CD14-positive monocyte (primary cell): ENCODE measurements around the gene GNRH2. TPM values are rescaled to one million over a fixed set of nuclear protein-coding genes. Genes with fewer than 3 reads are reported as not detected.
A peak's percentile ranks its signal among the peaks of the same experiment; 100 is the strongest.

Source experiments
- DNase-seq, 3 donors: peaks; one replicate each; pipeline ENCODE4 v3.0.0-alpha.2; 2011 to 2022
- H2AFZ ChIP-seq: 2 replicates; pipeline ENCODE4 v1.6.0; 2012; ENCODE audit warnings: mild to moderate bottlenecking, low read depth, low read length, inconsistent platforms; ENCODE audit not compliant: insufficient read depth, poor library complexity, severe bottlenecking
- H3K27ac ChIP-seq, 2 donors: 1 replicate in 1 of 2; 2 replicates in 1 of 2; pipeline ENCODE4 v1.5.1; 2012 to 2013; ENCODE audit warnings: low read length in 2 of 2, control low read depth in 1 of 2, inconsistent platforms in 1 of 2, low read depth in 1 of 2, mild to moderate bottlenecking in 1 of 2
- H3K27me3 ChIP-seq, 2 donors: one replicate each; pipeline versions ENCODE4 v1.6.0 to v1.6.1; 2011 to 2013; ENCODE audit warnings: low read length in 2 of 2; ENCODE audit not compliant: control insufficient read depth in 2 of 2, insufficient read depth in 2 of 2
- H3K36me3 ChIP-seq, 2 donors: replicated peaks in 1 of 2; 1 replicate in 1 of 2; 2 replicates in 1 of 2; pipeline versions ENCODE4 v1.5.1 to v1.6.1; 2012 to 2013; ENCODE audit warnings: low read length in 2 of 2, control low read depth in 1 of 2, inconsistent platforms in 1 of 2, mild to moderate bottlenecking in 1 of 2; ENCODE audit not compliant: insufficient read depth in 2 of 2, control insufficient read depth in 1 of 2
- H3K4me1 ChIP-seq, 2 donors: 1 replicate in 1 of 2; 2 replicates in 1 of 2; pipeline versions ENCODE4 v1.5.1 to v1.6.1; 2012 to 2013; ENCODE audit warnings: low read length in 2 of 2, control low read depth in 1 of 2, inconsistent platforms in 1 of 2, mild to moderate bottlenecking in 1 of 2, moderate library complexity in 1 of 2; ENCODE audit not compliant: insufficient read depth in 2 of 2, control insufficient read depth in 1 of 2
- H3K4me2 ChIP-seq: replicated peaks from 2 replicates; pipeline ENCODE3; 2012; ENCODE audit warnings: low read length, moderate library complexity, mild to moderate bottlenecking; ENCODE audit not compliant: poor library complexity, severe bottlenecking; ENCODE audit errors: extremely low read depth
- H3K4me3 ChIP-seq, 3 experiments: fragments of 200-600 bp in 1 of 3; sonication (generic) in 1 of 3; replicated peaks in 1 of 3; 1 replicate in 2 of 3; 2 replicates in 1 of 3; pipeline ENCODE4 v1.5.1; 2011 to 2013; ENCODE audit warnings: low read length in 3 of 3, mild to moderate bottlenecking in 3 of 3, control low read depth in 2 of 3, low read depth in 2 of 3, inconsistent platforms in 1 of 3, moderate library complexity in 1 of 3
- H3K79me2 ChIP-seq: 2 replicates; pipeline ENCODE4 v1.6.0; 2012; ENCODE audit warnings: mild to moderate bottlenecking, control low read depth, inconsistent platforms, low read length, moderate library complexity; ENCODE audit not compliant: insufficient read depth
- H3K9ac ChIP-seq: 2 replicates; pipeline ENCODE4 v1.6.0; 2017; ENCODE audit warnings: low read length, mild to moderate bottlenecking; ENCODE audit not compliant: insufficient read depth, poor library complexity, severe bottlenecking
- H3K9me3 ChIP-seq, 2 donors: replicated peaks in 1 of 2; 1 replicate in 1 of 2; 2 replicates in 1 of 2; pipeline versions ENCODE4 v1.5.1 to v1.6.1; 2012 to 2013; ENCODE audit warnings: low read length in 2 of 2, control low read depth in 1 of 2; ENCODE audit not compliant: control insufficient read depth in 1 of 2, insufficient read depth in 1 of 2
- H4K20me1 ChIP-seq: 2 replicates; pipeline ENCODE4 v1.6.0; 2012; ENCODE audit warnings: mild to moderate bottlenecking, low read length, control low read depth, moderate library complexity; ENCODE audit not compliant: insufficient read depth
- H3K27ac Mint-ChIP-seq, 7 donors: one replicate each; pipeline ENCODE4 v1.8.0; 2020; ENCODE audit warnings: mild to moderate bottlenecking in 7 of 7, mixed read lengths in 7 of 7, moderate library complexity in 6 of 7, inconsistent platforms in 2 of 7
- H3K27me3 Mint-ChIP-seq, 3 donors: one replicate each; pipeline ENCODE4 v1.8.0; 2021 to 2022; ENCODE audit warnings: low read depth in 3 of 3, mild to moderate bottlenecking in 3 of 3, mixed read lengths in 3 of 3, moderate library complexity in 3 of 3, inconsistent platforms in 1 of 3
- H3K36me3 Mint-ChIP-seq, 2 donors: one replicate each; pipeline ENCODE4 v1.8.0; 2020; ENCODE audit warnings: mixed read lengths in 2 of 2, inconsistent platforms in 1 of 2, mild to moderate bottlenecking in 1 of 2
- H3K4me1 Mint-ChIP-seq: one replicate; pipeline ENCODE4 v1.8.0; 2020; ENCODE audit warnings: mild to moderate bottlenecking, mixed read lengths
- H3K4me3 Mint-ChIP-seq, 2 donors: one replicate each; pipeline ENCODE4 v1.8.0; 2020; ENCODE audit warnings: mild to moderate bottlenecking in 2 of 2, mixed read lengths in 2 of 2, moderate library complexity in 1 of 2
- H3K9me3 Mint-ChIP-seq, 7 donors: one replicate each; pipeline ENCODE4 v1.8.0; 2020 to 2022; ENCODE audit warnings: mixed read lengths in 7 of 7, mild to moderate bottlenecking in 6 of 7, moderate library complexity in 6 of 7, inconsistent platforms in 2 of 7
- WGBS: methylation state at CpG from one replicate; pipeline ENCODE4 v1.1.5; 2013; ENCODE audit warnings: missing lambda C conversion rate; ENCODE audit not compliant: insufficient coverage; 5-methylcytosine and 5-hydroxymethylcytosine counted together
- intact Hi-C, 2 donors: fragments of 100-400 bp; cut with micrococcal nuclease; formaldehyde crosslinking; loops; one replicate each; pipeline versions ENCODE4 v1.15.0 to v1.15.1; 2023
- polyA plus RNA-seq, 3 donors: library from polyadenylated mRNA; depleted of rRNA in 1 of 3; unstranded in 2 of 3; stranded (reverse) in 1 of 3; fragments of 300-500 nt in 2 of 3; fragments of >200 nt in 1 of 3; fragmentation: Illumina TruSeq in 2 of 3; gene quantifications; 1 replicate in 2 of 3; 2 replicates in 1 of 3; pipeline ENCODE4 v1.2.3, GENCODE V29; 2012 to 2021
- TF ChIP-seq, protein P1 (sequence below): fragments of 200-600 bp; IDR thresholded peaks from one replicate; pipeline ENCODE4 v1.8.0; 2022; ENCODE audit warnings: antibody characterized with exemption, mild to moderate bottlenecking

GNRH2 gene
- polyA plus RNA-seq, 3 donors, result not detected

DNA sequence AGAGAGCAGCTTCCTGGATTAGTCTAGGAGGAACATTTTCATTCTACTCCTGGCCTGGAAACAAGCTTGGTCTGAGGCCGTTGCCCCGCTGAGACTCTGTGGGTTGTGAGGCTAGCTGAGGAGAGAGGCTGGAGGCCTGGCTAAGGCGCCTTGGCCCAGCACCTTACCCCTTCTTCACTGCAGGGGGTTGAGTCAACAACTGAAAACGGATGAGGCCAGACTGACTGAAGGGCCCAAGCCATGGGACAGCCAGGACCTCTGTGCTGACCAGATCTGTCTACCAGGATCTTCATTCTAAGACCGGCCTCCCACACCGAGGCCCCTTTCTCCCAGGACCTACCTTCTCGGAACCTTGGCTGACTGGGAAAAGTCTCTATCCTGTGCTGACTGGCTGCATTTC is 44.6 kb downstream of the GNRH2 start:
- Histone ChIP-seq H3K4me3 (no peak overlapping the region), H3K4me1 (peaks cover 17 to 27% of the 10 kb centered on the region in 2 donors), H3K9ac (no peak overlapping the region), H4K20me1 (no peaks in the 10 kb centered on the region), H3K36me3 (no peaks in the 10 kb centered on the region), H3K27me3 (peaks cover 30 to 56% of the 10 kb centered on the region in 2 donors), H3K4me2 (no peak overlapping the region), H3K27ac (no peak overlapping the region), H3K9me3 (peaks cover 7 to 17% of the 10 kb centered on the region in 2 donors), H3K79me2 (no peaks in the 10 kb centered on the region), H2AFZ (no peak overlapping the region)
- no peak overlapping the region for H3K4me3 Mint-ChIP-seq
- peaks cover 56 to 62% (median 57%) of the 10 kb centered on the region in 3 donors for H3K27me3 Mint-ChIP-seq
- WGBS, result 91% methylated on average over 4 of the region's 7 CpGs
- peaks cover 19% of the 10 kb centered on the region for H3K4me1 Mint-ChIP-seq
- DNase-seq, result no peak
- intact Hi-C loops, result no loop called here
- H3K36me3 Mint-ChIP-seq, result peaks cover 0 to 8% of the 10 kb centered on the region in 2 donors
- peaks cover 0 to 22% (median 13%) of the 10 kb centered on the region in 7 donors for H3K9me3 Mint-ChIP-seq
- TF ChIP-seq, protein P1, sequence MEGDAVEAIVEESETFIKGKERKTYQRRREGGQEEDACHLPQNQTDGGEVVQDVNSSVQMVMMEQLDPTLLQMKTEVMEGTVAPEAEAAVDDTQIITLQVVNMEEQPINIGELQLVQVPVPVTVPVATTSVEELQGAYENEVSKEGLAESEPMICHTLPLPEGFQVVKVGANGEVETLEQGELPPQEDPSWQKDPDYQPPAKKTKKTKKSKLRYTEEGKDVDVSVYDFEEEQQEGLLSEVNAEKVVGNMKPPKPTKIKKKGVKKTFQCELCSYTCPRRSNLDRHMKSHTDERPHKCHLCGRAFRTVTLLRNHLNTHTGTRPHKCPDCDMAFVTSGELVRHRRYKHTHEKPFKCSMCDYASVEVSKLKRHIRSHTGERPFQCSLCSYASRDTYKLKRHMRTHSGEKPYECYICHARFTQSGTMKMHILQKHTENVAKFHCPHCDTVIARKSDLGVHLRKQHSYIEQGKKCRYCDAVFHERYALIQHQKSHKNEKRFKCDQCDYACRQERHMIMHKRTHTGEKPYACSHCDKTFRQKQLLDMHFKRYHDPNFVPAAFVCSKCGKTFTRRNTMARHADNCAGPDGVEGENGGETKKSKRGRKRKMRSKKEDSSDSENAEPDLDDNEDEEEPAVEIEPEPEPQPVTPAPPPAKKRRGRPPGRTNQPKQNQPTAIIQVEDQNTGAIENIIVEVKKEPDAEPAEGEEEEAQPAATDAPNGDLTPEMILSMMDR, result no peak
- H3K27ac Mint-ChIP-seq, result no peak overlapping the region

DNA sequence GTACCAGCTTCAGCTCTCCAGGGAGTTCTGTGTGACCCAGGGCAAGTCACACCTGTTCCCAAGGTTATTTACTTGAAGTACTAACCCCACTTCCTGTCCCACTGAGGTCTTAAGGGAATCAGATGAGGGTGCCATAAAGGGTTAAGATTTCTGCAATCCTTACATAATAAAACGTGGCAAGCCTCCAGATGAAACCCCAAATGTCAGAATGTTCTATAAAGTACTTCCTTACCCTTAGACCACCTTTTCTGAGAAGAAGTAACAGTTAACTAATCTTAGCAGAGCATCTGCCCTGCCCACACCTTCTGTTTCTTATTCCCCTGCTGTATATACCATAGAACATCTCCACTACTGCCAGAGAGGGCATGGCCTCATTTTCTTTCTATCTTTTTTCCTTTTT is 47.1 kb downstream of the GNRH2 start:
- Mint-ChIP-seq H3K9me3 (peaks cover 0 to 14% (median 10%) of the 10 kb centered on the region in 7 donors), H3K27ac (no peak overlapping the region), H3K4me1 (peaks cover 19% of the 10 kb centered on the region), H3K27me3 (peaks cover 50 to 63% (median 54%) of the 10 kb centered on the region in 3 donors), H3K36me3 (peaks cover 0 to 7% of the 10 kb centered on the region in 2 donors), H3K4me3 (peak overlapping the region in 1 of 2 donors; percentile 78)
- Histone ChIP-seq H2AFZ (no peak overlapping the region), H3K27me3 (peaks cover 26 to 46% of the 10 kb centered on the region in 2 donors), H4K20me1 (no peaks in the 10 kb centered on the region), H3K9ac (no peak overlapping the region), H3K4me2 (no peak overlapping the region), H3K4me3 (no peak overlapping the region), H3K36me3 (no peaks in the 10 kb centered on the region), H3K9me3 (no peaks in the 10 kb centered on the region), H3K27ac (no peak overlapping the region), H3K4me1 (peaks cover 12 to 21% of the 10 kb centered on the region in 2 donors), H3K79me2 (no peaks in the 10 kb centered on the region)
- DNase-seq, result no peak
- intact Hi-C loops, result no loop called here
- no CpG with 5 or more reads among the region's 1 CpG for WGBS
- TF ChIP-seq, protein P1, result no peak
